Activated CD8-positive, alpha-beta memory T cell treated with anti-CD3 and anti-CD28 coated beads, Interleukin-2, amount 50 U/mL, for 1 hour (primary cell): ENCODE measurements around the gene DGKH.
A peak's percentile ranks its signal among the peaks of the same experiment; 100 is the strongest.

Source experiments
- DNase-seq: peaks from one replicate; pipeline ENCODE4 v3.0.0-alpha.2; 2020; ENCODE audit errors: extremely low read depth

The DGKH gene

GRCh38 chr13:42228527-42228926, 180.1 kb downstream of the DGKH start:
- DNase-seq, result no peak

DNA sequence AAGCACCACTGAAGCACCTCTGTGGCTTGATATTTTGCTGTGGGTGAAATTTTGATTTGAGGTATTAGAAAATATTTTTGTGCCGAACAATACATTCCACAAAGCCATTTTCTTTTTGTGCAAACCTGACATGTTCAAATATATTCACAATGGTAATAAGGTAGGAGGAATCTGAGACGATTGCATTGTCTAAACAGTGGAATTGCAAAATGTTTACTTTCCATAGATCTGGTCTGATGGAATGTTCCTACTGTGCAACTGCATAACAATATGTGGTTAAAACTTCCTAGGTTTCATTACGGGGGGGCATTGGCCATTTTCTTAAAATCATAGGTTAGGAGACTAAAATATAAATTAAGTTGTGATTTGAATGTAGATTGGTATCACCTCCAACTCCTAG, 180.8 kb downstream of the DGKH start:
- DNase-seq, result no peak

- DNase-seq, result no peak
Measured at GRCh38 chr13:42232671-42233070, 184.2 kb downstream of the DGKH start.

GRCh38 chr13:42233726-42234125, 185.3 kb downstream of the DGKH start:
- DNase-seq, result no peak

GRCh38 chr13:42239161-42239560, 190.7 kb downstream of the DGKH start:
- no peak for DNase-seq

GRCh38 chr13:42239644-42240043, 191.2 kb downstream of the DGKH start:
- no peak for DNase-seq

DNA sequence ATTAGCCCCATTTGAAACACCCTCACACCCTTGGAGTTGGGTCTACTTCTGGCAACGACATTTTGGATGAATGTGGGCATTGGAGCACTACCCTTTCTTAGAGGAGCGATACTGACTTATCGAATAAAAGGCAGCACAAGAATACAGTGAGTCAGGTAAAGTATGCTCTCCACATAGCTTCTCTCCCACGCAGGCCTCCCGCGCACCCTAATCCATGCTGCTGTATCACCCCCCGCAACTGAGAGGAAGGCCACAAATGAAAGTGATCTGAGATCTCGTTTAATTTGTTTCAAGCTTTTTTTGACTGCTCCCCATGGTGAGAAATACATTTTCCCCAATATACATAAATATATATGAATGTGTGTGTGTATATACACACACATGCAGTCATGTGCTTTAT, 198.1 kb downstream of the DGKH start:
- DNase-seq, result no peak

DNA sequence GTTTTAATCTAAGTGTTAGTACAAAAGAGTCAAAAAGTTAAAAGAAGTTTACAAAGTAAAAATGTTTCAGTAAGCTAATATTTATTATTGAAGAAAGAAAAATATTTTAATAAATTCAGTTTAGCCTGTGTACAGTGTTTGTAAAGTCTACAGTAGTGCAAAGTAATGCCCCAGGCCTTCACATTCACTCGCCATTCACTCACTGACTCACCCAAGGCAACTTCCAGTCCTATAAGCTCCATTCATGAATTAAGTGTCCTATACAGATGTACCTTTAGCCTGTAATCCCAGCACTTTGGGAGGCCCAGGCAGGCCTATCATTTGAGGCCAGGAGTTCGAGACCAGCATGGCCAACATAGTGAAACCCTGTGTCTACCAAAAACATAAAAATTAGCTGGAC, 199.4 kb downstream of the DGKH start:
- DNase-seq, result no peak

- DNase-seq, result no peak
Measured at GRCh38 chr13:42255886-42256285, 207.4 kb downstream of the DGKH start.

DNA sequence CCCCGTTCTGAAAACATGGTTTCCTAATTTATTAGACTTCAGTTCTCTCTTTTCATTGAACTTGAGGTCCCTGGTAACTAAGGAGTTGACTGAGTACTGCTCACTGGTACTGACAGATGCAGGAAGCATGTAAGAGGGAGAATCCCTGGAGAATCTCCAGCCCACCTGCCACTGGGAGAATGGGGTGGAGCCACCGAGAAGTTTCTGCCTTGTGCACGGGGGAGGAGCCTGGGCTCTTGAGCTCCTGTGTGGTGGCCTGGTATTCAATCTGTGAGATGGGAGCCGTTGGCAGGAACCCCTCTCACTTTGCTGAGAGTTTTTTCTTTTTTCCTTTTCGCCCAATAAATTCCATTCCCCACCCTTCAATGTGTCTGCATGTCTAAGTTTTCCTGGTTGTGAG, 210.3 kb downstream of the DGKH start:
- DNase-seq, result no peak

DNA sequence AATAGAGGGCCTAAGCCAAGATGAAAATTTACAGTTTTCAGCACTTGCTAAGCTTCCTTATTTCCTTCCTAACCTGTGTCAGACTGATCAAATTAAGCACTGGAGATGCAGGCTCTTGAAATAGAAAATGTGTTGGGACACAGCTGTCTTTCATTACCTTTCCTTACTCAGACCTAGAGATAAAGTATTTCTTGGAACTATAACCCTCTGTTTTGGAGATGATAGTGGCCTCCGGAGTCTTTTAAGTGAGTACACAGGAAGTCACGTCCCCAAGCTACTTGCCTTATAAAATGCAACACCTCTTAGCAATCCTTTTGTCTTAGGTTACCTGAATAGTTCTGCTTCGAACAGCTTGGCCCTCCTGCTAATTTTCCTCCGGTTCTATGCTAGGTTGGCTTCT, 211.1 kb downstream of the DGKH start:
- DNase-seq, result no peak

DNA sequence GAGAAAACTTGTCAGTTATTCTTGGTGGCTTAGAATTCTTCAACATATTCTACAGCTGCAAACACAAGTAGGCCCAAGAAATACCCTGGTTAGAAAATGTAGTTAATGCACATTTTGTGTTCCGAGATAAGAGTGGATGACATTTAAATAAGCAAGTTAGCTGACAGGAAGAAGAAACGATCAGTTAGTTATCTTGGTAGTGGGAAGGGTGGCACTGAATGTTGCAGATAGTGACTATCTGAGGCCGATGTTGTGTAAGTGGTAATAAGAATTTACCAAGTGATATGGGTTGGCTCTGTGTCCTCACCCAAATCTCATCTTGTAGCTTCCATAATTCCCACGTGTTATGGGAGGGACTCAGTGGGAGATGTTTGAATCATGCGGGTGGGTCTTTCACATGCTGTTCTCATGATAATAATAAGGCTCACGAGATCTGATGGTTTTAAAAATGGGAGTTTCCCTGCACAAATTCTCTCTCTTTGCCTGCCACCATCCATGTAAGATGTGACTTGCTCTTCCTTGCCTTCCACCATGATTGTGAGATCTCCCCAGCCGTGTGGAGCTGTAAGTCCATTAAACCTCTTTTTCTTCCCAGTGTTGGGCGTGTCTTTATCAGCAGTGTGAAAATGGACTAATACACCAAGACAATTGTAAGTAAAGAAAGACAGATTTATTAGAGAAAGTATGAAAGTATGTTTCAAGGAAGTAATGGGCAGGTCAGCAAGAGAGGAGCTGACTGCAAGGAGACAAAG, 212.6 kb downstream of the DGKH start:
- DNase-seq, result no peak

GRCh38 chr13:42266473-42266872, 218.0 kb downstream of the DGKH start:
- no peak for DNase-seq

GRCh38 chr13:42270160-42270856, 221.9 kb downstream of the DGKH start:
- DNase-seq, result no peak

DNA sequence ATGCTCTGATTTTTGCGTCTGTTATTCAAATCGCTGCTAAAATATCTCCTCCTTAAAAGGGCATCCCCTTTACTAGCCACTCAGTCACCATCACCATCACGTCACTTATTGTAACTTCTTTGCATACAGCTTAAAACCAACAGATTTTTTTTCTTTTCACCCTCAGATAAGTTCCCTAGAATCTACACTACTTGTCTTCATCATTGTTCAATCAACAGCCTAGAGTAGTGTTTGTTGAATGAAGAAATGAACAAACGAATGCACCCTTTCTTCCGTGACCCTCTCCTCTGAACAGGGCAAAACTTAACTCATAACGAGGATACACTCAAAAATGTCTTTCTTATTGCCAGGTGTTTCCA, 222.4 kb downstream of the DGKH start:
- DNase-seq, result no peak

DNA sequence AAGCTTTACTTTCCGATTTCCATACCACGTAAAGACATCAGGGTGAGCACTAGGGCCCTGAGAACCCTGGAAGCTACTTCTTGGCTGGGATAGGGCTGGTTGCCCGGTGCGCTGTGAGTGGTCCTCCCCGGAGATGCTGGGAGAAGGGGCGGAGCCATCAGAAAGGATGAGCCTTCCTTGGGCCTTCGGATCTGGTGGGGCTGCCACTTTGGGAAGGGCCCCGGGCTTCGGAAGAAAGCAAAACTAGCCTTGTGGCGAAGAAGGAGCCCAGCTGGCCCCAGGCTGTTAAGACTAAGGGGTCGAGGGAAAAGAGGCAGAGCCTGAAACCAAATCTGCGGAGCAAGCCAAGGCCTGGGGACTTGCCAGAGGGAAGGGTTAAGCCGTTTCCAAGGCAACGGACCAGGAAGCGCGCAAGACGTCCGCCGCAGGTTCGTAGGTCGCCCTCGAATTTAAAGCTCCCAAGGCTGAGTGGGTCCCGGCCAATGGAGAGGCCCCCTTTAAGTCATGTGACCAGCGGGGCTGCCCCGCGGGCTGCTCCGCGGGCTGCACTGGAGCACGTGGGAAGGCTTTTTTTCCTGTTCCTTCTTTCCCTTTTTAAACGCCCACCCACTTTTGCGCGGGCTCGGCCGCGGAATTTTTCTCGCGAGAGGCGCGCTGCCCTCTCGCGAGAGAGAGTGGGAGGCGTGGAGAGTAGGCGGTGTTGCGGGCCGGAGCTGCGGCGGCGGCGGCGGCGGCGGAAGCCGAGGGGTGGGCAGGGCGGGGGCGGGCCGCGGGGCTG, 223.1 kb downstream of the DGKH start:
- peak; percentile 83 for DNase-seq

DNA sequence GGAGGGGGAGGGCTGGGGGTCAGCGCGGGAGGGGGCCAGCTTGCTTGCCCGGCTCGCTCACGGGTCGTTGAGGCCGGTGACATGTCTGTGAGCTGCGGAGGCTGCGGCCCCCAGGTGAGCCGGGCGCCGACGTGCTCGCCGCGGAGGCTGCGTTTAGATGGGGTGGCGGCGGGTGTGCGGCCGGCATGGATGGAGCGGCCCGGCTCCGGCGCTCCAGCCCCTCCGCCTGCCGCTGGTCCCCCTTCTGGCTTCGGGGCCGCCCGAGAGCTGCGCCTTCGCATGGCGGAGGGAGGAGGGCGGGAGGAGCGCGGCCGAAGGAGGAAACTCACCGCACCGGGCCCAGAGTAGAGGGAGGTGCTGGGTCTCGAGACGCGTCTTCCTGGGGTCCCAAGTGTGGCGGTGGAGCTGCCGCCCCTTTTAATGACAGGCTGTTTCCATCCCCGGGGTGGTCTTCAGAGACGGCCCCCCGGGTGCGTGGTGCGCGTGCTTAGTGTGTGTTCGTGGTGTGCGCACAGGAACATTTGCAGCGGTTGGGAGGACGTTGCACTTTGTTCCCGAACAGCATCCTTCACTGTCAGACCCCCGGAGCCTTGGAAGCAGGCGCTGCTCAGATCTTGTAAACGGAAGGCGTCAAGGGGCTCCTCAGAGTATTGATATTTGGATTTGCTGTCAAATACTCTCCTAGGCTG, 223.8 kb downstream of the DGKH start, which contains the start of gene AKAP11:
AKAP11 (plus strand) TSS at position 38 of the 689 bp plus-strand sequence. CDS start 14,197 bp downstream, outside the sequence.
- peak; percentile 3 for DNase-seq

DNA sequence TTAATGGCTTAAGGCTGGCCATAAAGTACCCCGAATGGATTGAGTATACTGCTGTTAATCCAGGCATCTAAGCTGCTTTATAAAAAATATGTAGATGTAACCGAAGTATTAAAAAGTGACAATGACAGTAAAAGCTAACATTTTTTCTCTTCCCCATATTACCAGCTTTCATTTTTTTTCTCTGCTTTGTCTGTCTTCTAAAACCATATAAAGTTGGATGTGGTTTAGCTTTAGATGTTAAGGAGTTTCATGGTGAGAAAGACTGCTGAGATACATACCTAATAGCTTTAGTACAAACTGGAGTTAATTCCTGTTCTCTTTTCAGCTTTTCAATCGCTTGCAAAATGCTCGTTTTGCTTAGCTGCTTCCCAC, 224.3 kb downstream of the DGKH start:
- DNase-seq, result no peak

GRCh38 chr13:42274386-42275097, 226.1 kb downstream of the DGKH start:
- DNase-seq, result no peak

GRCh38 chr13:42275098-42275471, 226.6 kb downstream of the DGKH start:
- no peak for DNase-seq

GRCh38 chr13:42275506-42275905, 227.1 kb downstream of the DGKH start:
- no peak for DNase-seq

- no peak for DNase-seq
Measured at GRCh38 chr13:42276683-42277082, 228.2 kb downstream of the DGKH start.
